HEK293 (cell line): Measurements from ENCODE around the gene CPNE5.

Source experiments
- CTCF ChIA-PET: fragments of 350-600 bp; formaldehyde crosslinking; extraction: SDS; loops from one replicate; lab custom pipeline; 2021; ENCODE audit warnings: antibody characterized with exemption; lab: Yijun Ruan, JAX
- POLR2A ChIA-PET: fragments of 300-600 bp; formaldehyde crosslinking; extraction: SDS; loops from one replicate; lab custom pipeline; 2020; ENCODE audit warnings: antibody characterized with exemption, inconsistent platforms; lab: Yijun Ruan, JAX
- H3K27ac ChIP-seq: fragments of 200-500 bp; sonication (Bioruptor generic); 2 replicates; pipeline ENCODE4 v1.5.1; 2014; ENCODE audit warnings: low read depth, low read length, control low read depth, inconsistent platforms; ENCODE audit errors: extremely low read depth
- H3K36me3 ChIP-seq, 2 experiments: fragments of 200-500 bp in 1 of 2; sonication (Bioruptor generic) in 1 of 2; 1 replicate in 1 of 2; 2 replicates in 1 of 2; pipeline ENCODE4 v1.5.1; 2014 to 2017; ENCODE audit warnings: inconsistent platforms in 2 of 2, low read length in 2 of 2; ENCODE audit not compliant: control insufficient read depth in 2 of 2, insufficient read depth in 1 of 2
- H3K4me1 ChIP-seq: fragments of 200-500 bp; sonication (Bioruptor generic); 2 replicates; pipeline ENCODE4 v1.5.1; 2014; ENCODE audit warnings: mild to moderate bottlenecking, low read length, inconsistent platforms; ENCODE audit not compliant: control insufficient read depth, insufficient read depth
- H3K4me3 ChIP-seq: 2 replicates; pipeline ENCODE4 v1.5.1; 2011; ENCODE audit warnings: low read depth, mild to moderate bottlenecking, control low read depth, low read length, moderate library complexity
- H3K9me3 ChIP-seq: fragments of 200-500 bp; sonication (Bioruptor generic); 2 replicates; pipeline ENCODE4 v1.5.1; 2014; ENCODE audit warnings: low read depth, low read length, inconsistent platforms; ENCODE audit not compliant: control insufficient read depth, insufficient read depth
- EGR2 ChIP-seq: fragments of 450-650 bp; formaldehyde crosslinking; IDR thresholded peaks from 2 replicates; pipeline ENCODE4 v1.5.1; 2016; ENCODE audit warnings: low read depth, missing biosample characterization, missing genetic modification characterization
- GLIS1 ChIP-seq: fragments of 450-650 bp; formaldehyde crosslinking; IDR thresholded peaks from 2 replicates; pipeline ENCODE4 v1.5.1; 2016; ENCODE audit warnings: missing biosample characterization, missing genetic modification characterization
- HIC1 ChIP-seq: fragments of 450-650 bp; formaldehyde crosslinking; IDR thresholded peaks from 2 replicates; pipeline ENCODE4 v1.5.1; 2016; ENCODE audit warnings: missing biosample characterization, missing genetic modification characterization
- HOXA7 ChIP-seq: sonication (generic); formaldehyde crosslinking; IDR thresholded peaks from 2 replicates; pipeline ENCODE4 v1.8.1; 2022; ENCODE audit warnings: missing genetic modification reagents, borderline replicate concordance
- INSM2 ChIP-seq: fragments of 450-650 bp; formaldehyde crosslinking; IDR thresholded peaks from 2 replicates; pipeline ENCODE4 v1.5.1; 2016; ENCODE audit warnings: missing biosample characterization, missing genetic modification characterization
- KLF1 ChIP-seq: fragments of 450-650 bp; formaldehyde crosslinking; IDR thresholded peaks from 2 replicates; pipeline ENCODE4 v1.5.1; 2016; ENCODE audit warnings: missing biosample characterization, missing genetic modification characterization
- MEIS1 ChIP-seq: sonication (generic); formaldehyde crosslinking; IDR thresholded peaks from 2 replicates; pipeline ENCODE4 v1.8.1; 2022; ENCODE audit warnings: missing genetic modification reagents, mild to moderate bottlenecking, borderline replicate concordance
- OVOL3 ChIP-seq: fragments of 450-650 bp; formaldehyde crosslinking; IDR thresholded peaks from 2 replicates; pipeline ENCODE4 v1.5.1; 2016; ENCODE audit warnings: missing biosample characterization, missing genetic modification characterization
- RBAK ChIP-seq: fragments of 450-650 bp; formaldehyde crosslinking; IDR thresholded peaks from 2 replicates; pipeline ENCODE4 v1.5.1; 2016; ENCODE audit warnings: missing biosample characterization, missing genetic modification characterization
- SALL2 ChIP-seq: fragments of 450-650 bp; formaldehyde crosslinking; IDR thresholded peaks from 2 replicates; pipeline ENCODE4 v1.5.0; 2017; ENCODE audit warnings: missing biosample characterization, mild to moderate bottlenecking, missing genetic modification characterization, borderline replicate concordance
- SETDB1 ChIP-seq: IDR thresholded peaks from one replicate; pipeline ENCODE4 v1.6.1; 2017; ENCODE audit warnings: mild to moderate bottlenecking, low read length, moderate library complexity, mixed read lengths; ENCODE audit not compliant: insufficient read length
- SP2 ChIP-seq: fragments of 450-650 bp; formaldehyde crosslinking; IDR thresholded peaks from 2 replicates; pipeline ENCODE4 v1.5.1; 2016; ENCODE audit warnings: missing biosample characterization, missing genetic modification characterization
- TRIM28 ChIP-seq: IDR thresholded peaks from 2 replicates; pipeline ENCODE4 v1.6.1; 2011; ENCODE audit warnings: low read length, control low read depth, borderline replicate concordance
- WT1 ChIP-seq: fragments of 450-650 bp; formaldehyde crosslinking; IDR thresholded peaks from 2 replicates; pipeline ENCODE4 v1.5.1; 2016; ENCODE audit warnings: missing biosample characterization, missing genetic modification characterization
- ZBTB1 ChIP-seq: fragments of 450-650 bp; formaldehyde crosslinking; IDR thresholded peaks from 2 replicates; pipeline ENCODE4 v1.5.1; 2016; ENCODE audit warnings: missing biosample characterization, missing genetic modification characterization
- ZBTB20 ChIP-seq: fragments of 450-650 bp; formaldehyde crosslinking; IDR thresholded peaks from 2 replicates; pipeline ENCODE4 v1.5.1; 2016; ENCODE audit warnings: missing biosample characterization, missing genetic modification characterization
- ZBTB21 ChIP-seq: fragments of 450-650 bp; formaldehyde crosslinking; IDR thresholded peaks from 2 replicates; pipeline ENCODE4 v1.5.1; 2017; ENCODE audit warnings: missing biosample characterization, missing genetic modification characterization
- ZBTB6 ChIP-seq: fragments of 450-650 bp; formaldehyde crosslinking; IDR thresholded peaks from 2 replicates; pipeline ENCODE4 v1.5.1; 2017; ENCODE audit warnings: missing biosample characterization, missing genetic modification characterization
- ZFHX2 ChIP-seq: fragments of 450-650 bp; formaldehyde crosslinking; conservative IDR thresholded peaks from 2 replicates; pipeline ENCODE4 v1.5.1; 2016; ENCODE audit warnings: missing biosample characterization, missing genetic modification characterization
- ZIC2 ChIP-seq: fragments of 450-650 bp; formaldehyde crosslinking; IDR thresholded peaks from 2 replicates; pipeline ENCODE4 v1.5.1; 2016; ENCODE audit warnings: missing biosample characterization, missing genetic modification characterization
- ZNF133 ChIP-seq: fragments of 450-650 bp; formaldehyde crosslinking; IDR thresholded peaks from 2 replicates; pipeline ENCODE4 v1.5.1; 2016; ENCODE audit warnings: missing biosample characterization, missing genetic modification characterization
- ZNF157 ChIP-seq: fragments of 450-650 bp; formaldehyde crosslinking; IDR thresholded peaks from 2 replicates; pipeline ENCODE4 v1.5.1; 2016; ENCODE audit warnings: missing biosample characterization, missing genetic modification characterization
- ZNF239 ChIP-seq: fragments of 450-650 bp; formaldehyde crosslinking; IDR thresholded peaks from 2 replicates; pipeline ENCODE4 v1.5.1; 2016; ENCODE audit warnings: missing biosample characterization, missing genetic modification characterization
- ZNF292 ChIP-seq: fragments of 450-650 bp; formaldehyde crosslinking; IDR thresholded peaks from 2 replicates; pipeline ENCODE4 v1.5.1; 2016; ENCODE audit warnings: low read depth, missing biosample characterization, missing genetic modification characterization, borderline replicate concordance
- ZNF311 ChIP-seq: fragments of 450-650 bp; formaldehyde crosslinking; IDR thresholded peaks from 2 replicates; pipeline ENCODE4 v1.5.1; 2017; ENCODE audit warnings: missing biosample characterization, missing genetic modification characterization, borderline replicate concordance
- ZNF426 ChIP-seq: fragments of 450-650 bp; formaldehyde crosslinking; IDR thresholded peaks from 2 replicates; pipeline ENCODE4 v1.5.1; 2017; ENCODE audit warnings: missing biosample characterization, missing genetic modification characterization, mild to moderate bottlenecking, inconsistent platforms, moderate library complexity
- ZNF48 ChIP-seq: fragments of 450-650 bp; formaldehyde crosslinking; IDR thresholded peaks from 2 replicates; pipeline ENCODE4 v1.5.1; 2016; ENCODE audit warnings: missing biosample characterization, missing genetic modification characterization
- ZNF600 ChIP-seq: fragments of 450-650 bp; formaldehyde crosslinking; IDR thresholded peaks from 2 replicates; pipeline ENCODE4 v1.5.1; 2016; ENCODE audit warnings: missing biosample characterization, missing genetic modification characterization
- ZNF623 ChIP-seq: fragments of 450-650 bp; formaldehyde crosslinking; IDR thresholded peaks from 2 replicates; pipeline ENCODE4 v1.5.1; 2016; ENCODE audit warnings: missing biosample characterization, missing genetic modification characterization
- ZNF645 ChIP-seq: fragments of 450-650 bp; formaldehyde crosslinking; IDR thresholded peaks from 2 replicates; pipeline ENCODE4; 2016; ENCODE audit warnings: missing biosample characterization, missing genetic modification characterization
- ZNF791 ChIP-seq: fragments of 450-650 bp; formaldehyde crosslinking; IDR thresholded peaks from 2 replicates; pipeline ENCODE4 v1.5.1; 2016; ENCODE audit warnings: missing biosample characterization, missing genetic modification characterization
- ZNF837 ChIP-seq: fragments of 450-650 bp; formaldehyde crosslinking; IDR thresholded peaks from 2 replicates; pipeline ENCODE4 v1.5.1; 2016; ENCODE audit warnings: missing biosample characterization, missing genetic modification characterization
- ZSCAN30 ChIP-seq: fragments of 450-650 bp; IDR thresholded peaks from 2 replicates; pipeline ENCODE4 v1.5.1; 2018; ENCODE audit warnings: missing biosample characterization, mild to moderate bottlenecking, missing genetic modification characterization, moderate library complexity

The CPNE5 gene

GRCh38 chr6:36735110-36736071, 103.9 kb downstream of the CPNE5 start:
- H3K9me3 ChIP-seq, result no peaks in the 10 kb centered on the region
- no peak overlapping the region for H3K4me3 ChIP-seq
- CTCF ChIA-PET, result interaction anchor here (0.6 to 2.6 kb wide), 7 partner anchors 11 to 540 kb away, joined by 3 to 16 read pairs (median 5); no protein-coding TSS in a partner anchor
- H3K36me3 ChIP-seq, result no peaks in the 10 kb centered on the region
- H3K4me1 ChIP-seq, result no peaks in the 10 kb centered on the region
- H3K27ac ChIP-seq, result no peak overlapping the region
- POLR2A ChIA-PET, result interaction anchor here (0.5 kb wide), 1 partner anchor 707 kb away, joined by 5 read pairs; no protein-coding TSS in a partner anchor
- TF ChIP-seq ZNF791 (tag by site-specific recombination) (no peak), ZSCAN30 (no peak), ZNF157 (tag by site-specific recombination) (no peak), ZNF623 (tag by site-specific recombination) (no peak), HIC1 (tag by site-specific recombination) (no peak), EGR2 (tag by site-specific recombination) (no peak), GLIS1 (tag by site-specific recombination) (peak; percentile 35; the same call in 1 of the 2 replicates), WT1 (no peak), ZBTB1 (tag by site-specific recombination) (no peak), ZNF426 (tag by site-specific recombination) (no peak), SALL2 (tag by site-specific recombination) (no peak), ZBTB20 (peak; percentile 74), RBAK (tag by site-specific recombination) (no peak), KLF1 (tag by site-specific recombination) (0 out of 2 replicates have a peak, but pooled peaks have one; percentile 5), ZNF133 (tag by site-specific recombination) (no peak), ZIC2 (tag by site-specific recombination) (peak; percentile 60), ZNF48 (tag by site-specific recombination) (no peak), ZNF292 (tag by site-specific recombination) (no peak), TRIM28 (no peak), OVOL3 (tag by site-specific recombination) (no peak), MEIS1 (CRISPR knock-in tag) (no peak), ZFHX2 (no peak), ZBTB6 (tag by site-specific recombination) (0 out of 2 replicates have a peak, but pooled peaks have one; percentile 13), ZNF311 (tag by site-specific recombination) (no peak), ZBTB21 (tag by site-specific recombination) (no peak), ZNF837 (no peak), SETDB1 (no peak), ZNF239 (no peak), INSM2 (tag by site-specific recombination) (no peak), SP2 (tag by site-specific recombination) (0 out of 2 replicates have a peak, but pooled peaks have one; percentile 1), HOXA7 (CRISPR knock-in tag) (no peak), ZNF645 (no peak), ZNF600 (tag by site-specific recombination) (peak; percentile 49; the same call in 1 of the 2 replicates)
